GM18870 (cell line): Measurements from ENCODE around the gene ATP2A1.
"Not testable (repeated sequence)": the region's sequence is repeated elsewhere in the genome, so short reads cannot be mapped to it uniquely, and the experiment has no call there.

ENCODE experiments used
- ATAC-seq: cut with Tn5 transposase; IDR thresholded peaks from one replicate; pipeline ENCODE4 v1.9.1; 2021; ENCODE audit warnings: moderate library complexity; ENCODE audit not compliant: unreplicated experiment

Gene ATP2A1

DNA sequence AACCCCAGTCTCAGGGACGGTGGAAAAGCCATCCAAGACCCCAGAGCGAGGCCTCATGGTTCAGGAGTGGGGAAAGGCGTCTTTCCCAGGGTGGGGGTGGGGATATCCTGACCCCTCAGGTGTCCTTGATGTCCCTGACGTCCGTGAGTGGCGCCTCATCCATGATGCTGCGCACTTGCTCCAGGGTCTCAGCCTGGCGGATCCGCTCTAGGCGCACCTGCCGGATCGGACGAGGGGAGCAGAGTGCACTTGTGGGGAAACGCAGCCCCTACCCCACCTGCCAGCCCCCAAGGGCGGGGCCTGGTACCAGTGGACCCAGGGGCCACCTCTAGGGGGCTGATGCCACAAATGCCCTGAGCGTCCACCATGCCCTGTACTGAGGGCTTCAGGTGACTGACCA is 26.5 kb downstream of the ATP2A1 start:
- no peak for ATAC-seq

DNA sequence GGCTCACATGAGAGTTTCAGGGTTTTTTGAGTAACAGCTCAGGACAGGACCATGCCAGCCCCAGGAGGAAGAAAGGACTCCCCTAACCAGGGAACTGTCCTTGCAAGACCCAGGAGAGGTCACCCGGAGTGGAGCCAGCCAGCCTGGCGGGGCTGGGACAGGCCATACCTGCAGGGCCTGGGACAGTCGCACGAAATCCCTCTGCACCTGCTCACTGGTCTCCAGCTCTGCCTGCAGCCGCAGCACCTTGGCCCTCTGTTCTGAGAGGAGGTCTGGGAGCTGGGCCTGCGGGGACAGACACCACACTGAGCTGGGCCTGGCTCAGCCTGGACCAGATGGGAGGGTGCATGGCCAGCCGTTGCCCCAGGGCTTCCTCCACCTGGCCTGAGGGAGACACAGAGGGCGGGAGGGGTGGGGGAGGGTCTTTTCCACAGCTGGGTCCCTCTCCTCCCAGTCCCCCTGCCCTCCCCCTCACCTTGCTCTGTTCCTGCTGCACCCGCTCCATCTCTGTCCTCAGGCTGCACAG is 27.0 kb downstream of the ATP2A1 start:
- no peak for ATAC-seq

DNA sequence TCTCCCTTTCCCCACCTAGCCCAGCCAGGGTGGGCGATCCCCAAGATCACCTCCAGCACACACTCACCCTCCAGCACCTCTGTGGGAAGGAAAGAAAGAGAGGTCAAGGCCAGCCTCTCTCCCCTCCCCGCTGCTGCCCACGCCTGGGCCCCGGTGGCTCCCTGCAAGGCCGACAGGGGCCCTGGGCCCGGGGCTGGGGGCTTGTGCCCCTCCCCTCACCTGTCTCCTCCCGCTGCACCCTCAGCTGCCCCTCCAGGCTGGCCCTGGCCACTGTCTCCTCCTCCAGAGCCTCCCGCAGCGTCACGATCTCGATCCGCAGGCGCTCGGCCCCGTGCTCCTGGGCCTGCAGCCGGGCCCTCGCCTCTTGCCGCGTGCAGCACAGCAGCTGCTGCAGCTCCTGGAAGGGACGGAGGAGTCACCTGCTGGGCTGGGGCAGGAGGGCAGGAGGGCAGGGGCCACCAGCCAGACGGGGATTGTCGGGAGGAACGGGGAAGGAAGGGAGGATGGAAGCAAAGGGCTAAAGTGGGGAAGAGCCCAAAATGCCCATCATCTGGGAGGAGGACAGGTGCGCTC is 27.6 kb downstream of the ATP2A1 start:
- ATAC-seq = no peak

DNA sequence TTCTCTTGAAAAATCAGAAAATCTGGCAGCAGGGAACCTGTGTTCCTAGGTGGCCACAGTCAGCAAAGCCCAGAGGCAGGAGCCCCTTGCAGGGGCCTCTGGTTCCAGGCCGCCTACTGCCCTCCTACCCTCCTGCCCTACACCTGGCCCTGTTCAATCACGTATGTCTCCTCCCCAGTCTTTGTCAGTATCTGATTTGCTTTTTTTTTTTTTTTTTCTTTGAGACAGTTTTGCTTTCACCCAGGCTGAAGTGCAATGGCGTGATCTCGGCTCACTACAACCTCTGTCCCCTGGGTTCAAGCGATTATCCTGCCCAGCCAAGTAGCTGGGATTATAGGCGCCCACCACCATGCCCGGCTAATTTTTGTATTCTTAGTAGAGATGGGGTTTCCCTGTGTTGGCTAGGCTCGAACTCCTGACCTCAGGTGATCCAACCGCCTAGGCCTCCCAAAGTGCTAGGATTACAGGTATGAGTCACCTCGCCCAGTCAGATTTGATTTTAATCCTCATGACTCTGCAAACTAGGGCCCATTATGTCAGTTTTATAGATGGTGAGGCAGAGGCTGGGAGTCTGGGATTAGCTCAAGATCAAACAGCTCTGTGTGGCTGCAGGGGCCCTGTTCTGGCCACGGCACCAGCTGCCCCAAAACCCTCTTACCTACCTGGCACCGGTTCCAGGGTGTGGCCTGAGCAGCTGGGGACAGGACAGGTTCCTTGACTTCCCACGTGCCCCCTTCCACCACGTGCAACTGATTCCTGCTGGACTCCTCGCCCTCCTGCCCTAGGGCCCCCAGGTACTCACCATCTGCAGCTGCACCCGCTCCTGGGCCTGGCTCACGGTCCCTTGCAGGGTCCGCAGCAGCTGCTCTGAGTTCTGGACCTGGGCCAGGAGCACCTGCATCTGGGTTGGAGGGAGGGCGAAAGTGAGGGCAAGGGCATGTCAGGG is 32.1 kb downstream of the ATP2A1 start:
- ATAC-seq = no peak

DNA sequence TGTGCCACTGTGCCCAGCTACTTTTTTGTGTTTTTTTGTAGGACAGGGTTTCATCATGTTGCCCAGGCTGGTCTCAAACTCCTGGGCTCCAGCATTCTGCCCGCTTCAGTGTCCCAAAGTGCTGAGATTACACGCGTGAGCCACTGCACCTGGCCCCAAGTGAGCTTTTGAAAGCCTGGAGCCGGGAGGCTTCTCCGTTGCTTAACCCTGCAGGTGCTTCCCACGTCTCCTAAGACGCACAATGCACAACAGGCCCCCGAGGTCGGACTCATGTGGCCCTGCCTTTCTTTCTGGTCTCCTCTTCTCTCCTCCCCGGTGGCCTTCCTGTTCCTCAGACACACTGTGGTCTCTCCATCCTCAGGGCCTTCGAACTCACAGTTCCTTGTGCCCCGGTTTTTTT is 34.3 kb downstream of the ATP2A1 start:
- ATAC-seq = no peak

DNA sequence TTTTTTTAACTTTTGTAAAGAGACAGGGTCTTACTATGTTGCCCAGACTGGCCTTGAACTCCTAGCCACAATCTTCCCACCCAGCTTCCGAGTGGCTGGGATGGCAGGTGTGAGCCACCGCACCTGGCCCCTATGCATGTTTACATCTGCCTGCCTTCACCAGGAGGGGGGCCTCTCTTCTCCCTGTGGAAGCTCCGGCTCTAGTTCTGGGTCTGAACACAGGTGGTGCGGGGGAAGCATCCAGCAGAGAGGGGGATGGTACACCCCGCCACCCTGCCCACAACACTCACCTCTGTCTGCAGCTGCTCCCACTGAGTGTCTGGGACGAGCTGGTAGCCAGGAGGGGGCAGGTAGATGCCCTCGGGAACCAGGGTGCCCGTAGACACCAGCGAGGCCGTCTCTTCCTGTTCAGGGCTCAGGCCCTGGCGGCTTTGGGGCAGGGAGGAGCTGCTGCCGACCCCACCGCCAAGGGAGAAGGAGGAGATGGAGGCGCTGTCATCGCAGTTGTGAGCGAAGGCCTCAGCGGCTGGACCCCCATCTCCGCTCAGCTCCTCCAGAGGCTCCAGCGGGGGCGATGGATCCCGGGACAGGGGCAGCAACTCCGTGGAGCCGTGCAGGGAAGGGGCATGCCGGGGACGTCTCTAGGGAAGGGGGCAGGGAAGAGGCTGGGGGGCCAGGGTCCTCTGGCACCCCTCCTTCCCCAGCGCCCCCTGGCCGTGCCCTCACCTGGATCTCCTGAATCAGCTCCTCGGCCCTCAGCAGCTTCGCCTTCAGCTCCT is 35.8 kb downstream of the ATP2A1 start:
- ATAC-seq = no peak

DNA sequence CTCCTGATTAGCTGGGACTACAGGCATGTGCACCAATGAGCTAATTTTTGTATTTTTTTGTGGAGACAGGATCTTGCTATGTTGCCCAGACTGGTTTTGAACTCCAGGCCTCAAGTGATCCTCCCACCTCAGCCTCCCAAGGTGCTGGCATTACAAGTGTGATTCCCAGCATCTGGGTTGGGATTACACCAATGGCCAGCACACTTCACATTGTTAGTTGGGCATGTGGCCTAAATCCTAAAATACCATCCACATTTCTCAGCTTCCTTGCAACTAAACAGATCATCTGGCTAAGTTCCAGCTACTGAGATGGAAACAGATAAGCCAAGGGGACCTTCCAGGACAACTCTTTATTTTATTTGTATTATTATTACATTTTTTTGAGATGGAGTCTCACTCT is 36.9 kb downstream of the ATP2A1 start:
- no peak for ATAC-seq

DNA sequence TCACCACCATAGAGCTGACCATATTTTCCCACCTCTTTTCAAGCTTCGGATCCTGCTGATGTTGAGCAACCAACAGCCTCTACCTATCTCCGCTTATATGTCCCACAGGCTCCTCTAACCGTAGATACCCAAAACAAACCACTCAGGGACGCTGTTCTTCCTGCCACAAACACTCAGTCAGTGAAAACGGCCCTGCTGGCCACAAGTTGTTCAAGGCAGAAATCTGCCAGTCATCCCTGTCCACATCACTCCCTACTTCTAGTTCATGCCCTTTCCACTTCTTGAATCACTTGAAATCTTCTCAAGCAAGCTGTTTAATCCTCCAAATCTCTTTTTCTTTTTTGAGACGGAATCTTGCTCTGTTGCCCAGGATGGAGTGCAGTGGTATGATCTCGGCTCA is 38.8 kb downstream of the ATP2A1 start:
- ATAC-seq = no peak

DNA sequence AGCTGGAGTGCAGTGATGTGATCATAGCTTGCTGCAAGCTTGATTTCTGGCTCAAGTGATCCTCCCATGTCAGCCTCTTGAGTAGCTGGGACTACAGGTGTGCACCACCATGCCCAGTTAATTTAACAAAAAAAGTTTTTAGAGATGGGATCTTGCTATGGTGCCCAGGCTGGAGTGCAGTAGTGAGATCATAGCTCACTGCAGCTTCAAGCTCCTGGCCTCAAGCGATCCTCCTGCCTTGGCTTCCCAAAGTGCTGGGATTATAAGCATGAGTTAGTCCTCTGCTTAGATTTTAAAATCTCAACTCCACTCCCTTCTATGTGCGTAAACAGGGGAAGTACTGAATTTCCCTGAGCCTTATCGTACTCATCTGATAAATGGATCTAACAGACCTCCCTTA is 40.4 kb downstream of the ATP2A1 start:
- ATAC-seq = no peak

DNA sequence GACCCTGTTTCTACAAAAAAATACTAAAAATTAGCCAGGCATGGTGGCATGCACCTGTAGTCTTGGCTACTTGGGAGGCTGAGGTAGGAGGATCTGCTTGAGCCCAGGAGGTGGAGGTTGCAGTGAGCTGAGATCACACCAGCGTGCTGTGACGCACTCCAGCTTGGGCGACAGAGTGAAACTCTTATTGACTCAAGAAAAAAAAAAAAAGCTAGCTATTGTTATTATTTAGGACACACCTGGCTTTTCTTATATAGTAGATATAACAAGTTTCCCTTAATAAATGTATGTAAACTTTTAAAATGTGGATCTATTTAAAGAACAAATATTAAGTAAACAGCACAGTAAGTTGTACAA is 44.9 kb downstream of the ATP2A1 start:
- ATAC-seq = no peak

DNA sequence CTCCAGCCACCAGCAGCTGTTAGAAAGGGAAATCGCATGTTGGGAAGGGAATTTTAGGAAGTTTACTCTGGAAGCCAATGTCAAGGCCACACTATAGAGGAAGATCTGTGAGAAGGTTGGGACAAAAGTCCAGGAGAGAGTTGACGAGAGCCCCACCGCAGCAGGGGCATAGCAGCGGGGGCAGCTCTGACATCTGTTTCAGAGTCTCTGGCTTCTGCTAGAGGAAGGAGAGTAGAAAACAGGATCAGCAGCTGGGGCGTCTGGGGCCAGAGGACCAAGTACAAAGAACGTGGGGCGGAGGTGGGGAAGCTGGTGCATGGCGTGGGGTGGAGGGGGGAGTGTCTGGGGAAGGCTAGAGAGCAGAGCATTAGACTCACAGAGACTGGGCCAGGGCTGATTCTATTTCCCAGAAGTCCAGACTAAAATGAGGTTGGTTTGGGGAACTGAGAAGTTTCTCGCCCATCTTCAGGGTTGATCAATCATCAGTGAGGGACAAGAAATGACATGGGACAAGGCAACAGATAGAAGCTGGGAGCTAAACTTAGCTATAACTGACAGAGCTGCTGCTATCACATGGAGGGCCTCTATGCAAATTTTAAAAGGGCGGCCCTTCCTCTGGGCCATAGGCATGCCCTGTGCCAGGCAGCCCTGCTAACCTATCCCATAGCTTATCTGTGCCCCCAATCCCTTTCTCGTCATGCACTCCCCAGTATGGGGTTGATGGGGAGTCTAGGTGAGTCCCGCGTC is 45.5 kb downstream of the ATP2A1 start:
- peak; percentile 62 for ATAC-seq

DNA sequence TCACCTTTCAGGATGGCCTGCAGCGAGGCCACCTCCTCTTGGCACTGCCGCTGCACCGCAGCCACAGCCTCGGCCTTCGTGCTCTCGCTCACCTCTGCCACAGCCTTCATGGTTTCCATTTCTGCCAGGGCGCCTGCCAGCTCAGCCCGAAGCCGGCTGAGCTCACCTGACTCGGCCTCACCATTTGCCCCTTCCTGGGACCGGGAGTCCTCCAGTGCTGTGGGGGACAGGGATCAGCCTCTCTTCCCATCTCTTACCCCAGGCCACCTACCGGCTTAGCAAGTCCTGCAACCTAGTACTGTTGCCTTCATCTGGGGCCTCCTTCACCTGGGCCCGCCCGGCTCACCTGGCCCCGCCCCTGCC is 46.1 kb downstream of the ATP2A1 start:
- no peak for ATAC-seq

DNA sequence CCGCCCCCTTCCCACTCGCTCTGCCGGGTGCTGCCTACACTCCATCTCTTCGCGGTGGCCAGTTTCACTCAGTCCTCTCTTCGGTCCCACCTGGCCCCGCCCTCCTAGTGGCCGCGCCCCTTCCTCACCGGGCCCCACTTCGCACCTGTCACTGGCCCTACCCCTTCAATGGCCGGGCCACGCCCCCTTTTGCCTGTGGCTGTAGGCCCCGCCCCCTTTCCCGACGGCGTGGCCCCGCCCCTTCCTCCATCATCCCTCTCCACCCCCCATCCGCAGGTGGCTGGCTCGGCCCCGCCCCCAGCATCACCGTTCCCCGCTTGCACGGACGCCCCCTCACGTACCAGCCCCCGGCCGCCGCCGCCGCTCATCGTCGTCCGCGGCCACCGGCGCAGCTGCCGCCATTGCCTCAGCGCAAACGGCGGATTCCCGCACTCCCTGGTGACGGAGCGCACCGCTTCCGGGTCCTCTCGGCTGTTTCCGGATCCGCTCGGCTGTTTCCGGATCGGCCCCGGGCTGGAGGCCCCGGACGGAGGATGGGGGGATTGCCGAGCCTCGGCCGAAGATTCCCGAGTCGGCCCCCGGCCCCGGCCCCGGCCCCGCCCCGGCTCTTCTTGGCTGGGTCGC is 46.6 kb downstream of the ATP2A1 start, which contains the start of gene RABEP2:
Gene RABEP2 (minus strand): TSS at position 477 of the 624 bp plus-strand sequence. CDS start 75 bp downstream, at position 402.
- ATAC-seq = peak; percentile 36

DNA sequence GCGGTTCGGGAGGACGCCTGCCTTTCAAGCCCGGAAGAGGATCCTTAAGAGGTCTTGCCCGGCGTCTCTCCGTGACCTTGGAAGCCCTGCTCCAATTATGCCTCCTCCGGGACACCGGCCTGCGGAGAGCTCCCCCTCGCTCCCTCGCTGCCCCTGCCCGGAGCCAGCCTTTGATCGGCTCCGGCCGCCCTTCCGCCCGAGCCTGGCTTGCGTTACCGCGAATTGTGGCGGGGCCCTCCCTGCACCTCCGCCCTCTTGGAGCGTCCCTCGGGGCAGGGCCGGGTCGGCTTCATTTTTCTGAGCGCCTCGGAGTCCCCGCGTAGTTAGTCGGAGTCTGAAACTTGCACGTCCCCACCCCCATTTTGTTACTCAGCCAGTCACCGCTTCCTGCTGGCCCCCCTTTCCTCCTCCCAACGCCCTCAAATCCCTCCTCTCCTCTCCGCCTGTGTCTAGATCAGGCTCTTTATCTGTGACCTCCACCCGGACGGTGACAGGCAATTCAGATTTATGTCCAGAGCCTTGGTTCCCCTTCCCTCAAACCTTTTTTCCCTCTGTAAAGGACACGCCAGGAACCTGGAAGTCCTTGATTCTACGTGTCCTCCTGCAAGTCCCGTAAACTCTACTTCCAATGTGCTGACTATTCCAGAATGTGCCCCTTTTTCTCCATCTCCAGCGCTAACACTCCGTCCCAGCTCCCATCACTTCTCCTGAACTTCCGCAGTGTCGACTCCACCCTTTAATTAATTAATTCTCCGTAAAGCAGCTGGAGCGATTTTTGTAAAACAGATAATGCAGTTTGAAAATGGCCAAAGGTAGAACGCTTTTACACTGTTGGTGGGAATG is 47.3 kb downstream of the ATP2A1 start:
- ATAC-seq = peak; percentile 12

DNA sequence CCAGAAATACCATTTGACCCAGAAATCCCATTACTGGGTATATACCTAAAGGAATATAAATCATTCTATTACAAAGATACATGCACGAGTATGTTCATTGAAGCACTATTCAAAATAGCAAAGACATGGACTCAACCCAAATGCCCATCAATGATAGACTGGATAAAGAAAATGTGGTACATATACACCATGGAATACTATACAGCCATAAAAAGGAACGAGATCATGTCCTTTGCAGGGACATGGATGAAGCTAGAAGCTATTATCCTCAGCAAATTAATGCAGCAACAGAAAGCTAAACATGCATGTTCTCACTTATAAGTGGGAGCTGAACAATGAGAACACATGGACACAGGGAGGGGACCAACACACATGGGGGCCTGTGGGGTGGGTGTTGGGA is 48.0 kb downstream of the ATP2A1 start:
- ATAC-seq = not testable (repeated sequence)

DNA sequence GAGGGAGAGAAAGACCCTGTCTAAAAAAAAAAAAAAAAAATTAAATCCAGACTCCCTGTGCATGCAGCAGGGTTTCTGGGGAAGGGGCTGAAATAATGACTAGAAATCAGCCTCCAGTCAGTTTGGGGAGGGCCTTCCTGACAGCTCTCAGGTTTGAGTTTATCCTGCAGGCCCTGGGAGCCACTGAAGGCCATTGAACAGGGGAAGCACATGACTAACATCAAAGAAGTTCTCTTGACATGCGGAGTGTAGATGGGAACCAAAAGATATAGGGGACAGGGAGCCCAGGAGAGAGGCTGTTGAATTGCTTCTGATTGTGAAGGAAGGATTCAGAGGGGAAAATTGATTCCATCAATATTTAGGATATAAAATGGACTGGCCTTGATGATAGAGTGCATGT is 49.5 kb downstream of the ATP2A1 start:
- ATAC-seq = no peak

DNA sequence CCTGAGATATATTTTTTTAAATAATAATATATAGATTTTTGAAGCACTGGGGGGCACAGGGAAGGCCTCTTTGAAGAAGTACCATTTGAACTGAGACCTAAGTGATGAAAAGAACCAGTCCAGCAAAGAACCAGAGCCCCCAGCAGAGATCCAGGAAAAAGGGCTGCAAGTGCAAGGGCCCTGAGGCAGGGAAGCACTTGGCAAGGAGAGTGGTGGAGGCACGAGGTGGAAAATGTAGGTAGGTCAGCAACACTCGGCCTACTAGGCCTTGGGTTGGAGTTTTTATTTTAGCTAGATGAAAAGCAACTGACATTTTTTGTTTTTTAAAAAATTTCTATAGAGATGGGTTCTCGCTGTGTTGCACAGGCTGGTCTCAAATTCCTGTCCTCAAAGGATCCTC is 51.9 kb downstream of the ATP2A1 start:
- no peak for ATAC-seq

DNA sequence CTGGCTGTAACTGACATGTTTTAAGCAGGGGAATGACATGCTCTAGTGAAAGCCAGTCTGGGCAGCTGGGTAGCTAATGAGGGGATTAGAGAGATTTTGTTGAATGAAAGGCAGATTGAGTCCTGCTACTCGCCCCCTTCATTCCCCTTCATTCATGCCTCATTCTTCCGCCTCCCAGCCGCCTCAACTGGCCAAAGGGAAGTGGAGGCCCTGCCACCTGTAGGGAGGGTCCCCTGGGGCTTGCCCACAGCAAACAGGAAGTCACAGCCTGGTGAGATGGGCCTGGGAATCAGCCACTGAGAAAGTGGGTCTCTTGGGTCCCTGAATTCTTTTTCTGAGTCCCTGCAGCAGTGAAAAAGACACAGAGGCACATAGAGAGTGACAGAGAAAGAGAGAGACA is 52.4 kb downstream of the ATP2A1 start:
- no peak for ATAC-seq

DNA sequence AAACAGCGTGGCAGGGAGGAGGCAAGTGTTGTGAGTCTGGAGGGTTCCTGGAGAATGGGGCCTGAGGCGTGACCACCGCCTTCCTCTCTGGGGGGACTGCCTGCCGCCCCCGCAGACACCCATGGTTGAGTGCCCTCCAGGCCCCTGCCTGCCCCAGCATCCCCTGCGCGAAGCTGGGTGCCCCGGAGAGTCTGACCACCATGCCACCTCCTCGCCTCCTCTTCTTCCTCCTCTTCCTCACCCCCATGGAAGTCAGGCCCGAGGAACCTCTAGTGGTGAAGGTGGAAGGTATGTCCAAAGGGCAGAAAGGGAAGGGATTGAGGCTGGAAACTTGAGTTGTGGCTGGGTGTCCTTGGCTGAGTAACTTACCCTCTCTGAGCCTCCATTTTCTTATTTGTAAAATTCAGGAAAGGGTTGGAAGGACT is 53.5 kb downstream of the ATP2A1 start, which contains the start of gene CD19:
Gene CD19 (plus strand): TSS at position 171 of the 425 bp plus-strand sequence. CDS start 30 bp downstream, at position 201.
- no peak for ATAC-seq
